ENCODE measurements around the gene VASP. TPM values are rescaled to one million over a fixed set of nuclear protein-coding genes. Genes with fewer than 3 reads are reported as not detected.

The VASP gene
- total and polyA plus RNA-seq, 2 of the 13 experiments (the other 11 are each of a cell fraction or from before 2014, with no cell fraction given), result 41.8 to 67.1 TPM

DNA sequence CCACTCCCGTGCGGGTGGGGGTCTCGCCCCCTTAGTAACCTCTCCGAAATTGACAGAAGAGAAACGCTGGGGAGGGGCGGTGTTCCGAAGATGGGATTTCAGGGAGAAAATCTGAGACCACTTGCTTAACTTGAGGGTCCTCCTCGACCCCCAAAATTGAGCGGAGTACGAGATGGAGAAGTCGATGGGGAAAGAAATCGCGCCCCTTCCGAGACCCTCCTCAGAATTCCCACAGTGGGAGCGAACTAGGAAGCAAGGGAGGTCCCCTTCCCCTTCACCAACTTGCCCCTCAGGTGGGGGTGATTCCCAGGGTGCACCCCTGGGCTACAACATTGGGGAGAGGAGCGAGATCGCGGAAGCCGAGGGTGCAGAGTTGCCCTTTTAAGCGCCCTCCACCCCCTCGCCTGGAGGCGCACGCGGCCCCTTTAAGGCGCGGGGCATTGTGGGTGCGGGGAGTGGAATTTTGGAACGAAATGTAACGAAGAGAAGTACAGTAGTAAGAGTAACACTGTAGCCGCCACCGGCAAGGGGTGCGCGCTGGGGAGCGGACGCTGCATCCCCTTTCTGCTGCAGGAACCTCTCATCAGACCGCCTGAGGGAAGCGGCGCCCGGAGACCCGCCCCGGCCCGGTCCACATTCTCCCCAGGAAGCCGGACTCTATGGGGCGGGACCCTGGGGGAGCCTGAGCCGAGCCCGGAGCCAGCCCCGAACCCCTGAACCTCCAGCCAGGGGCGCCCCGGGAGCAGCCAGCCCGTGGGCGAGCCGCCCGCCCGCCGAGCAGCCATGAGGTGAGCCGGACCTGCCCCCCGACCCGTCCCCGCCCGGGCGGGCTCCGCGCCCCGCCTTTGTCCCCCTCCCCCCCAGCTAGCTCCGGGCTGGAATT lies at the start of gene VASP (continued):
- TF ChIP-seq, protein P1, sequence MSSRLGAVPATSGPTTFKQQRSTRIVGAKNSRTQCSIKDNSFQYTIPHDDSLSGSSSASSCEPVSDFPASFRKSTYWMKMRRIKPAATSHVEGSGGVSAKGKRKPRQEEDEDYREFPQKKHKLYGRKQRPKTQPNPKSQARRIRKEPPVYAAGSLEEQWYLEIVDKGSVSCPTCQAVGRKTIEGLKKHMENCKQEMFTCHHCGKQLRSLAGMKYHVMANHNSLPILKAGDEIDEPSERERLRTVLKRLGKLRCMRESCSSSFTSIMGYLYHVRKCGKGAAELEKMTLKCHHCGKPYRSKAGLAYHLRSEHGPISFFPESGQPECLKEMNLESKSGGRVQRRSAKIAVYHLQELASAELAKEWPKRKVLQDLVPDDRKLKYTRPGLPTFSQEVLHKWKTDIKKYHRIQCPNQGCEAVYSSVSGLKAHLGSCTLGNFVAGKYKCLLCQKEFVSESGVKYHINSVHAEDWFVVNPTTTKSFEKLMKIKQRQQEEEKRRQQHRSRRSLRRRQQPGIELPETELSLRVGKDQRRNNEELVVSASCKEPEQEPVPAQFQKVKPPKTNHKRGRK (CRISPR knock-in tag; IDR thresholded peaks at IDR 0.05), result no peak
- TF ChIP-seq ZNF44 (CRISPR knock-in tag; IDR thresholded peaks at IDR 0.05) (no peak), NCOA2 (CRISPR knock-in tag; IDR thresholded peaks at IDR 0.05) (peak; percentile 42; the same call in 1 of the 2 replicates), ZNF232 (CRISPR knock-in tag; IDR thresholded peaks at IDR 0.05; ENCODE audit: borderline replicate concordance) (peak; percentile 19; the same call in 1 of the 2 replicates), ADNP (CRISPR knock-in tag; IDR thresholded peaks at IDR 0.05) (no peak), ZNF720 (CRISPR knock-in tag; IDR thresholded peaks at IDR 0.05) (no peak), ZBTB38 (CRISPR knock-in tag; IDR thresholded peaks at IDR 0.05) (0 out of 2 replicates have a peak, but pooled peaks have one; percentile 17), TAF1 (CRISPR knock-in tag; IDR thresholded peaks at IDR 0.05) (peak; percentile 92), SIX4 (CRISPR knock-in tag; IDR thresholded peaks at IDR 0.05) (0 out of 2 replicates have a peak, but pooled peaks have one; percentile 37), ZNF292 (CRISPR knock-in tag; IDR thresholded peaks at IDR 0.05; ENCODE audit: borderline replicate concordance, low read depth) (no peak), NFYB (CRISPR knock-in tag; IDR thresholded peaks at IDR 0.05) (no peak), ZNF160 (CRISPR knock-in tag; IDR thresholded peaks at IDR 0.05) (no peak)
- TF ChIP-seq, protein P2, sequence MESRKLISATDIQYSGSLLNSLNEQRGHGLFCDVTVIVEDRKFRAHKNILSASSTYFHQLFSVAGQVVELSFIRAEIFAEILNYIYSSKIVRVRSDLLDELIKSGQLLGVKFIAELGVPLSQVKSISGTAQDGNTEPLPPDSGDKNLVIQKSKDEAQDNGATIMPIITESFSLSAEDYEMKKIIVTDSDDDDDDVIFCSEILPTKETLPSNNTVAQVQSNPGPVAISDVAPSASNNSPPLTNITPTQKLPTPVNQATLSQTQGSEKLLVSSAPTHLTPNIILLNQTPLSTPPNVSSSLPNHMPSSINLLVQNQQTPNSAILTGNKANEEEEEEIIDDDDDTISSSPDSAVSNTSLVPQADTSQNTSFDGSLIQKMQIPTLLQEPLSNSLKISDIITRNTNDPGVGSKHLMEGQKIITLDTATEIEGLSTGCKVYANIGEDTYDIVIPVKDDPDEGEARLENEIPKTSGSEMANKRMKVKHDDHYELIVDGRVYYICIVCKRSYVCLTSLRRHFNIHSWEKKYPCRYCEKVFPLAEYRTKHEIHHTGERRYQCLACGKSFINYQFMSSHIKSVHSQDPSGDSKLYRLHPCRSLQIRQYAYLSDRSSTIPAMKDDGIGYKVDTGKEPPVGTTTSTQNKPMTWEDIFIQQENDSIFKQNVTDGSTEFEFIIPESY (CRISPR knock-in tag; IDR thresholded peaks at IDR 0.05), result no peak
- TF ChIP-seq, protein P3, sequence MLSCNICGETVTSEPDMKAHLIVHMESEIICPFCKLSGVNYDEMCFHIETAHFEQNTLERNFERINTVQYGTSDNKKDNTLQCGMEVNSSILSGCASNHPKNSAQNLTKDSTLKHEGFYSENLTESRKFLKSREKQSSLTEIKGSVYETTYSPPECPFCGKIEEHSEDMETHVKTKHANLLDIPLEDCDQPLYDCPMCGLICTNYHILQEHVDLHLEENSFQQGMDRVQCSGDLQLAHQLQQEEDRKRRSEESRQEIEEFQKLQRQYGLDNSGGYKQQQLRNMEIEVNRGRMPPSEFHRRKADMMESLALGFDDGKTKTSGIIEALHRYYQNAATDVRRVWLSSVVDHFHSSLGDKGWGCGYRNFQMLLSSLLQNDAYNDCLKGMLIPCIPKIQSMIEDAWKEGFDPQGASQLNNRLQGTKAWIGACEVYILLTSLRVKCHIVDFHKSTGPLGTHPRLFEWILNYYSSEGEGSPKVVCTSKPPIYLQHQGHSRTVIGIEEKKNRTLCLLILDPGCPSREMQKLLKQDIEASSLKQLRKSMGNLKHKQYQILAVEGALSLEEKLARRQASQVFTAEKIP (CRISPR knock-in tag; IDR thresholded peaks at IDR 0.05; ENCODE audit: borderline replicate concordance), result no peak
- TF ChIP-seq, protein P4, sequence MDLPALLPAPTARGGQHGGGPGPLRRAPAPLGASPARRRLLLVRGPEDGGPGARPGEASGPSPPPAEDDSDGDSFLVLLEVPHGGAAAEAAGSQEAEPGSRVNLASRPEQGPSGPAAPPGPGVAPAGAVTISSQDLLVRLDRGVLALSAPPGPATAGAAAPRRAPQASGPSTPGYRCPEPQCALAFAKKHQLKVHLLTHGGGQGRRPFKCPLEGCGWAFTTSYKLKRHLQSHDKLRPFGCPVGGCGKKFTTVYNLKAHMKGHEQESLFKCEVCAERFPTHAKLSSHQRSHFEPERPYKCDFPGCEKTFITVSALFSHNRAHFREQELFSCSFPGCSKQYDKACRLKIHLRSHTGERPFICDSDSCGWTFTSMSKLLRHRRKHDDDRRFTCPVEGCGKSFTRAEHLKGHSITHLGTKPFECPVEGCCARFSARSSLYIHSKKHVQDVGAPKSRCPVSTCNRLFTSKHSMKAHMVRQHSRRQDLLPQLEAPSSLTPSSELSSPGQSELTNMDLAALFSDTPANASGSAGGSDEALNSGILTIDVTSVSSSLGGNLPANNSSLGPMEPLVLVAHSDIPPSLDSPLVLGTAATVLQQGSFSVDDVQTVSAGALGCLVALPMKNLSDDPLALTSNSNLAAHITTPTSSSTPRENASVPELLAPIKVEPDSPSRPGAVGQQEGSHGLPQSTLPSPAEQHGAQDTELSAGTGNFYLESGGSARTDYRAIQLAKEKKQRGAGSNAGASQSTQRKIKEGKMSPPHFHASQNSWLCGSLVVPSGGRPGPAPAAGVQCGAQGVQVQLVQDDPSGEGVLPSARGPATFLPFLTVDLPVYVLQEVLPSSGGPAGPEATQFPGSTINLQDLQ (CRISPR knock-in tag; IDR thresholded peaks at IDR 0.05), result no peak
- TF ChIP-seq, protein P5, sequence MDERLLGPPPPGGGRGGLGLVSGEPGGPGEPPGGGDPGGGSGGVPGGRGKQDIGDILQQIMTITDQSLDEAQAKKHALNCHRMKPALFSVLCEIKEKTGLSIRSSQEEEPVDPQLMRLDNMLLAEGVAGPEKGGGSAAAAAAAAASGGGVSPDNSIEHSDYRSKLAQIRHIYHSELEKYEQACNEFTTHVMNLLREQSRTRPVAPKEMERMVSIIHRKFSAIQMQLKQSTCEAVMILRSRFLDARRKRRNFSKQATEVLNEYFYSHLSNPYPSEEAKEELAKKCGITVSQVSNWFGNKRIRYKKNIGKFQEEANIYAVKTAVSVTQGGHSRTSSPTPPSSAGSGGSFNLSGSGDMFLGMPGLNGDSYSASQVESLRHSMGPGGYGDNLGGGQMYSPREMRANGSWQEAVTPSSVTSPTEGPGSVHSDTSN (CRISPR knock-in tag; IDR thresholded peaks at IDR 0.05), result no peak
